ENCODE results near the gene GCC2.
"Not testable (repeated sequence)": the region's sequence is repeated elsewhere in the genome, so short reads cannot be mapped to it uniquely, and the experiment has no call there.

Gene GCC2

DNA sequence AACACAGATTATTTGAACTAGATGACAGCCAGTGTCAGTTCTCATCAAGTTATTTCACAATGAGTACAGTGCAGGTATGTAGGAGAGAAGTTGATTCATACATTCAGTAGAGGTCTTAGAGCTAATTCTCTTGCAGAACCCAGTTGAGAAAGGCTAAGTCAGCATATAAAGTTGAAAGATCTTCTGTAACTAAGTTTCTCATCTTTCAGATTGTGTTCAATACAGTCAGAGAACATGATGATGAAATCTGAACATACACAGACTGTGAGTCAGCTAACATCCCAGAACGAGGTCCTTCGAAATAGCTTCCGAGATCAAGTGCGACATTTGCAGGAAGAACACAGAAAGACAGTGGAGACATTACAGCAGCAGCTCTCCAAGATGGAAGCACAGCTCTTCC, 43.4 kb downstream of the GCC2 start:
- intact Hi-C loops (cut with DNase I) = no loop called here
- DNase-seq = no peak

DNA sequence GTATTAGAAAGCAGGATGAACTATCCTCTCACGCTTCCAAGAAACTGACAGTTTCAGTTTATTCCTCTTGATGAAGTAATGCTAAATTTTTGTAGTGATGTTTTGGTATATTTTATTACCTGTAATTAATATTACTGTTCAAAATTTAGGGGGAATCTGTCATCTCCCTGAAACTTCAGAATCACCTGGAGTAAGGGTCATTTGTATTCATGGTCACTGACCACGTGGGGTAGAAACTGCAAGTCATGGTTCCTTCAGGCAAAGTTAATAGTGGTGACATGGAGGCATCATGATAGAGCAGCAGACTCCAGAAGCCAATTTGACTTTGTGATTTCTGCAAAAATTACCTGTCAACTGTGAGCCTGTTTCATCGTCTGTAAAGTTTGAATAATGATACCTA, 47.2 kb downstream of the GCC2 start:
- DNase-seq; intact Hi-C loops (cut with DNase I): not testable (repeated sequence)

DNA sequence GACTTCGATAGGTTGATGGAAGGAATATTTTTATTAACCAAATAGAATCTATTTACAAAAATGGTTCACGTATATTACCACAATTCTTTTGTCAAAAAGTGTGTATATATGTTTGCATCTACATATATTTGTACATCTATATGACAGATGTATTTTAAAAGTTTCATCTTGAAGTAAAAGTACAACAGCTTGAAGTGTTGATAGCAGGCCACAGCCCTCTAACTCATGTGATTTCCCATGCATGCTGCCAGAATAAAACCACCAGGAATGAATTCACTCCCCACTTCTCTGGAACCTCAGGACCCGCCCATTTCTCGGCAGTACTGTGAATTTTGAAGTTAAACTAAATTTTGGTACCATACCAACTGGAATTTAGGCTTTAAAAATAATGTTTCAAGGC, 58.6 kb downstream of the GCC2 start:
- DNase-seq; intact Hi-C loops (cut with DNase I): not testable (repeated sequence)

DNA sequence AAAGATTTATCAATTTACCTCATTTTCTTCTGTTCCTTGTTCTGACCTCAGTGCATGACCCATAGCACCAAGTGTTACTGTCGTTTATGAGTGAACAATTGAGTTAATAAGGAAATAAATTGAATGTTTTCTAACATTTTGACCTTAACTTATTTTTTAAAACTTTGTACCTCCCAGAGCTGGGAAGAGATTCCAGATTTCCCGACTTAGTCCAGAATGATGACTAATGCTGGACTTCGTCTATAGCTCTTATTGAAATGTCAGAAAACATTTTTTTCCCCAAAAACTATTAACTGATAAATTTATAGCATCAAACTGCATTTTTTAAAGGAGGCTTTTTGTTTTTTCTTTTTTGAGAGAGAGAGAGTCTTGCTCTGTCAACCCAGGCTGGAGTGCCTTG, 63.4 kb downstream of the GCC2 start:
- DNase-seq; intact Hi-C loops (cut with DNase I): not testable (repeated sequence)

DNA sequence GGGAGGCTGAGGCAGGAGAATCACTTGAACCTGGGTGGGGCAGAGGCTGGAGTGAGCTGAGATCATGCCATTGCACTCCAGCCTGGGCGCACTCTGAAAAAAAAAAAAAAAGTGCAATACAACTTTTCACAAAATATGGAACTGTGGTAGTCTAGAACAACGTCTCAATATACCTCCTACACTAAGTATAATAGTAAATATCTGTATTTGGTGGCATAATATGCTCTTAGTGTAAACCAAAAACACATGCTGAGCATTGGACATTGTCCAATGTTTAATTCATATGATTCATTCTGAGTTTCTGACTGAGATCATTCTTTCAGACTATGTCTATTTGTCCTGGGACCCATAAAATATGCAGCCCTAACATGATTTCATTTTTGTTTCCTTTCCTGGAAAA, 65.5 kb downstream of the GCC2 start:
- intact Hi-C loops (cut with DNase I); DNase-seq: not testable (repeated sequence)

DNA sequence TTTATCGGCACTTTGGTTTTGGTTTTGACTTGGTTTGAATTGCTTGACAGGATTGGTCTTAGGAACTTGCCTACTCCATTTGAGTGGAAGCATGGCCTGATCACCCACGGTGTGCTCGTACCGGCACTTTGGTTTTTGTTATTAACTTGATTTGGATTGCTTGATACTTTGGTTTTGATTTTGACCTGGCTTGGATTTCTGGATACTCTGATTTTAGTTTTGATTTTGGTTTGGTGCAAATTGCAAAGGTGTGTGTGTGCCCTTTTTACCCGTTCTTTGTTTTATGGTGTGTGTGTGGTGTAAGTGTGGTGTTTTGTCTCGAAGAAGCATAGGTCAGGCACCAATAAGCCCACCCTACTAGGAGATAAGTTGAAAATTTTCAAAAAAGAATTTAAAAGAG, 75.7 kb downstream of the GCC2 start:
- intact Hi-C loops (cut with DNase I); DNase-seq: not testable (repeated sequence)

DNA sequence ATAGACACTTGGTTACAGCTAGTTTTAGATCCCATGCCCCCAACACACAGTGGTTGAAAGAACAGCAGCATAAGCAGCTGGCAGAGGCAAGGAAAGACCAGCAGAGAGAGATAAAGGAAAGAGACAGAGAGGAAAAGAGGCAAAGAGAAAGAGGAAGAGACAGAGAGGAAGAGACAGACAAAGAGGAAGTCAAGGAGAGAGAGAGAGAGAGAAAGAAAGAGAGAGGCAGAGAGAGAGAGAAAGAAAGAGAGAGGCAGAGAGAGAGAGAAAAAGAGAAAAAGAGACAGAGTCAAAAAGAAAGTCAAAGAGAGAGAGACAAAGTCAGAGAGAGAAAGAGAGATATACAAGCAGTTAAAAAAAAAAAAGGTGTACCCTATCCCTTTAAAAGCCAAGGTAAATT, 76.3 kb downstream of the GCC2 start:
- DNase-seq; intact Hi-C loops (cut with DNase I): not testable (repeated sequence)

DNA sequence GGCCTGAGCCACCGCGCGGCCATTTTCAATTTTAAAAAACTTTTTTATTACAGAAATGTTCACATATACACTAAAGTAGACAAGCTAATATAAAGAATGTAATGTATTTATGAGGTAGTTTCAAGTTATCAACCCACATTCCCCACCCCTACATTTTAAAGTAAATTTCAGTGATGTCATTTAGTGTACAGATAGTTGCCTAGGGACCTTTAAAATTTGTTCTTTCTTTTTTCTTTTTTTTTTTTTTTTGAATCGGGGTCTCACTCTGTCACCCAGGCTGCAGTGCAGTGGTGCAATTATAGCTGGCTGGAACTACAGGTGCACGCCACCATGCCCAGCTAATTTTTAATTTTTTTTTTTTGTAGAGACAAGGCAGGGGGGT, 82.7 kb downstream of the GCC2 start:
- intact Hi-C loops (cut with DNase I) = loop anchor here (10.0 kb wide), 1 partner anchor 87 kb away; the partner anchor contains the start of gene GCC2

DNA sequence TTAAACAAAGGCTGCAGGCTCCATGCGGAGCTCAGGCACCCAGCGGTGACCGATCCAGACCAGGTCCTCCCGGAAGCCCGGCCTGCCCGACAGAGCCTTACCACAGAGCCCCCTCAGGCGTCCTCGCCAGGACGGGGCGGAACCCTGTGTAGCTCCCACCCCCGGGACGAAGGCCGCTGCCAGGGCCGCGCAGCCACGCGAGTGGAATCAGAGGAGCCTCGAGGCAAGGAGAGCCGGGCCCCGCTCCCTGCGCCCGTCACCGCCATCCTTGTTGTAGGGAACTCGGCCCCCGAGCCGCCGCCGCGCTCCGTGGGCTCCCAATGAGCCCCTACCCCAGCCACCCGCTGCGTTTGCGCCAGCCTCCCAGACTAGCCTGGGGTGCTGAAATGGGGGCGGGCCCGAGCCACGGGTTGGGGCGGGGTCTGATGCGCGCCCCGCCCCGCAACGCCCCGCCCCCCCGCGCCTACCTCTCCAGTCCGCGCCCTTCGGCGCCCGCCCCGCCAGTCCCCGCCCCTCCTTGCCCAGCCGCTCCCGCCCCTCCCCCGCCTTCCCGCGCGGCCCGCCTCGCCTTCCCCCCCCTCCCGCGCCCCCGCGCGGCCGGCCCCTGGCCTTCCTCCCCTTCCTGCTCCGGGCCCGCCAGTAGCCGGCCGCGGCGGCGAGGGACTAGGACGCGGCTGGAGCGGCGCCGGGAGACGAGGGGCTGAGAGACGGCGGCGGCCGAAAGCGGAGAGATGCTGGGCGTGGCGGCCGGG, 85.0 kb downstream of the GCC2 start, which contains the start of gene LIMS1:
TSS of gene LIMS1 (plus strand) at position 639 of the 752 bp plus-strand sequence. CDS start at position 732, 93 bp downstream.
- DNase-seq = peak; percentile 73 to 96 (median 86)
- intact Hi-C loops (cut with DNase I) = loop anchor here (10.0 kb wide), 1 partner anchor 89 kb away; the partner anchor contains the start of gene GCC2

More for the DNA sequence above, 82.7 kb downstream of the GCC2 start:
- DNase-seq = no peak

DNA sequence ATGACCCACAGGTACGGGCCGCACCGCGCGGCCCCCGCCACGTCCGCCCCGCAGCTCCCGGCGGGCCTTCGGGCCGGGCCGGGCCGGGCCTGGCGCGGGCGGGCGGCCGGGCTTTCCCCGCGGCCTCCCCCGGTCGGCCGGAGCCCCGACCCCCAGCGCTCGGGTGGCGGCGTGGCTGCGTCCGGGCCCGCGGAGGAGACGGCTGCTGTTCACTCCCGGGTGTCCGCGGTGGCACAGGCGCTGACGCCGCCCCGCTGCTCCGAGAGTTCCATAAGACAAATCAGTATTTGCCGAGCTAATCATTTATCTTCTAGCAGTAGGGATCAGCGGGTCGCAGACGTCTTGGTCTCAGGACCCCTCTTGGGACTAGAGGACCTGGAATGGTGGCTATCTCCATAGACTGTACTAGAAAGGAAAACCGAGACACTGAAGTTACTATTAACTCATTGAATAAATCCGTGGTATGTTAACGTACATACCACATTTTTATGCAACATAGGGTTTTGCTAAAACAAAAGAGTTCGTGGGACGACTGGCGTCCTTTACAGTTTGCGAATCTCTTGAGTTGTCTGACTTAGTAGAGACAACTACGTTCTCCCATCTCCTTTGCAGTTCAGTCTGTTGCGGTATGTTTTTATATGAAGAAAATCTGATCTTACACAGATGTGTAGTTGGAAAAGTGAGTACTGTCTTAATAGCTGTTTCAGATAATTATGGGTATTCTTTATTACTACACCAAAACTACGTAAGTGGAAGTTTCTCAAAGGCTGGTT, 85.8 kb downstream of the GCC2 start:
- peak in 9 of 10 donors; percentile 10 to 90 (median 31) for DNase-seq
- intact Hi-C loops (cut with DNase I) = loop anchor here (5.0 to 10.0 kb wide), 2 partner anchors 43 to 90 kb away; partner anchors contain the start of gene GCC2

DNA sequence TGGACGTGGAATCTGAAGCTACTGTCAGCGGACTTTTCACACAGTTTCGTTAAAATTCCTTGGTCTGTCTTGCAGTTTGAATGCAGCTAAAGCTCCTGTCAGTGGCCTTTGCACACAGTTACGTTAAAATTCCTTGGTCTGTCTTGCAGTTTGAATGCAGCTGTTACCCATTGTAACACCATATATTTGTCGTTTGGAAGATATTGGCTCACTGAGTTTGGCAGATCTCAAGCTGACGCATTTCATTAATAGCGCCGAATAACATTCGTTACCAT, 86.3 kb downstream of the GCC2 start:
- no peak for DNase-seq
- intact Hi-C loops (cut with DNase I) = loop anchor here (5.0 to 10.0 kb wide), 2 partner anchors 42 to 90 kb away; partner anchors contain the start of gene GCC2

DNA sequence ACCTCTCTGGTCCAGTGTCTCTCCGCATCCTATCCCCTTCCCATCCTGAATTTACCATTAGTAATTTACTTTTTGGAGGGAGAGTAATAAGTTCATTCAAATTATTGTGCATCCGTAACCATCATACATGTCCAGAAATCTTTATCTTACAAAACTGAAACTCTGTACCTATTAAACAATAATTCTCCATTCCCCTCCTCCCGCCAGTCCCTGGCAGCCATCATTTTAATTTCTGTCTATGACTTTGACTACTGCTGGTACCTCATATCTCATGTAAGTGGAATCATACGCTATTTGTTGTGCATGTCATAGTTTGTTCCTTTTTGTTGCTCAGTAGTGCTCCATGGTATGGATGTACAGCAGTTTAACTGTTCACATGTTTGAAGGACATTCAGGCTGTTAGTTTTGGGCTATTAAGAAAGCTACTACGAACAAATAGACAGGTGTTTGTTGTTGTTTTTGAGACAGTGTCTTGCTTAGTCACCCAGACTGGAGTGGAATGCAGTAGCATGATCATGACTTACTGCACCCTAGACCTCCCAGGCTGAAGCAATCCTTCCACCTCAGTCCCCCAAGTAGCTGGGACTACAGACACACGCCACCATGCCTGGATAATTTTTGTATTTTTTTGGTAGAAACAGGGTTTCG, 87.3 kb downstream of the GCC2 start:
- intact Hi-C loops (cut with DNase I) = loop anchor here (5.0 to 10.0 kb wide), 2 partner anchors 41 to 91 kb away; partner anchors contain the start of gene GCC2
- no peak for DNase-seq

DNA sequence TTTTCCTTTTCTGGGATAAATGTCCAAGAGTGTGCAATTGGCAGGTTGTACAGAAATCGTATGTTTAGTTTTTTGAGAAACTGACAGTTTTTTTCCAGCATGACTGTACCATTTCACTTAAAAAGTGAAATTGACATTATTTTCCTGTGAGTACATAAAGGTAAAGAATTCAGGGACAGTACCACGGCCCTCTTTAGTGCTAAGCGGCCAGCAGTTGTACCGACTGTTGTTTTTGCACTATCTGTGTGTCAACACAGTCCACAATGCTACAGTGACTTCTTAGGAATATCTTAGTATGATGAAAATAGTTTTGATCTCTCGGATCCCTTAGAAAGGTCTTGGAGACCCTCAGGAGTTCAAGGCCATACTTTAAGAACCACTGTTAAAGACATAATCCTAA, 87.9 kb downstream of the GCC2 start:
- no peak for DNase-seq
- intact Hi-C loops (cut with DNase I) = loop anchor here (5.0 to 10.0 kb wide), 2 partner anchors 40 to 92 kb away; partner anchors contain the start of gene GCC2

DNA sequence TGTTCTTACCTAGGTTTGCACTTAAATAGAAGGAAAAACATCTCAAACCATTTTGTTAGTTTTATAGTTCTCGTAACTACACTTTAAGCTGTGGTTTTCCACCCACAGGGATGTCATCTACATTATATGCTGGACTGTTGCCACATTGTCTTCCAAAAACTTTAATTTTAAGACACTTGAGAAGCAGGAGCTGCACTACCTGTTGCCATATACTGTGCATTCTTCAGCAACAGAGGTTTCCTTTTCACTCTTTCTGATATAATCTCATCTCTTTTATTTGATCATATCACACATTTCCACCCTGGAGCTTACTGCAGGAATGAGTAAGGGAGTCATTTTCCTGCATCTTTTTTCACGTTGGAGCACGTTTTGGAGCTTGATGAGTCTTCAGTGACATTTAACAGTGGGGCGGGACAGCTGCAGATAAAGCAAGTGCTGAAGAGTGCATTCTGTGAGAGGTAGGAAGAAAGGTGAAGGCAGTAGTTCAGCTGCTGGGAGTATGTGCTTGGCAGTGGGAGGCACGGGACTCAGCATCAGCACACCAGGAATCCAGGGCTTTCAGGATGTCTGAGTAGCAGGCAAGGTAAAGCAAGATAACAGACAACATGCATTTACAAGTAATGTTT, 89.1 kb downstream of the GCC2 start:
- DNase-seq = no peak
- intact Hi-C loops (cut with DNase I) = loop anchor here (5.0 to 10.0 kb wide), 2 partner anchors 39 to 93 kb away; partner anchors contain the start of gene GCC2

DNA sequence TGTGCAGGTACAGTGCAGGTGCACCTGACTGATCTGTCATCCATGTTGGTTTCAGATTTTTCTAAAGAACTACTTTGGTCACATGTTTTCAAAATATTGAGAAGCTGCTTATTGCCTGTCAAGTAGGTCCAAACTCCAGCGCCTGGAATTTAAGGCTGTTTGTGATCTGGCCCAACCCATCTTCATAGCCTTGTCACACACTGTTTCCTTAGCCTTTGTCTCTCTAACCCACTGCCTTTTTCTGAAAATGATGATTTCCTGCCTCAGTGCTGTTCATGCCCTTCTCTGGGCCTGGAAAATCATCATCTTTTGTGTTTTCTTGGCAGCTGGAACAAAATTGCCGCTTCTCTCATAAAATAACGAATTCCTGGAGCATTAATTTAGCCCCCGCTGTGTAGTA, 92.4 kb downstream of the GCC2 start:
- intact Hi-C loops (cut with DNase I) = no loop called here
- DNase-seq = no peak

DNA sequence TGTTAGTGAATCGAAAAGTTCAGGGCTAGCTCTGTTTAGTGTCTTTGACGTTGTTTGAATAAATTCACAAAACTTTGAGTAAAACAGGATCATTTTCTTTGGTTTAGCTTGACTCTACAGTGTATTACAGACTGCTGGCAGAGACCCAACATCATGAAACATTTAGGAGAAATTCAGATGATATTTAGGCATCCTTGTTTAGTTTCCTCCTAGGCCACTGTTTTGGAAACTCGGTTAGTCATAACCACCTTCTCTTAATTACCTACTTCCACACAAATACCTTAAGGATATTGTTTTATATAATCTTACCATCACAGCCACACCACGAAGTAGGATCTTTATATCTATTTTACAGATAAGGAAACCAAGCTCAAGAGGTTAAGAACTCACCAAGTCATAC, 93.1 kb downstream of the GCC2 start:
- intact Hi-C loops (cut with DNase I) = no loop called here
- DNase-seq = no peak

DNA sequence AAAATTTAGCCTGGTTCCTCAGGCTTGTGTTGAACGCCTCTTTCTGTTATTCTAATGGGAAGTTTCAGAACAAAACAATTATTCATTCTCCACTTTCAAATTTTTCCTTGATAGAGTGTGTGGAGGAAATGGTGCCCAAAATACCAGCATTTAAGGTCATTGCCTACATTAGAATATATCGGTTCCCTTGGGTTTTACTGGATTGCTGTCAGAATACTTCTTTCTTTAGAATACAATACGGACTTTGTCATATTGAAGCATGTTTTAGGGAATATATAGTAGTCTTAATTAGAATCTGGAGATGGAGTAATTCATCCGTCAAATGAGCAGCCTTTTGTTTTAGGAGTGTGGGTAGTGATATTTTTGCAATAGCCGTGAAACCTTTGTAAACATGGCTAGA, 98.6 kb downstream of the GCC2 start:
- no peak for DNase-seq
- intact Hi-C loops (cut with DNase I) = no loop called here

DNA sequence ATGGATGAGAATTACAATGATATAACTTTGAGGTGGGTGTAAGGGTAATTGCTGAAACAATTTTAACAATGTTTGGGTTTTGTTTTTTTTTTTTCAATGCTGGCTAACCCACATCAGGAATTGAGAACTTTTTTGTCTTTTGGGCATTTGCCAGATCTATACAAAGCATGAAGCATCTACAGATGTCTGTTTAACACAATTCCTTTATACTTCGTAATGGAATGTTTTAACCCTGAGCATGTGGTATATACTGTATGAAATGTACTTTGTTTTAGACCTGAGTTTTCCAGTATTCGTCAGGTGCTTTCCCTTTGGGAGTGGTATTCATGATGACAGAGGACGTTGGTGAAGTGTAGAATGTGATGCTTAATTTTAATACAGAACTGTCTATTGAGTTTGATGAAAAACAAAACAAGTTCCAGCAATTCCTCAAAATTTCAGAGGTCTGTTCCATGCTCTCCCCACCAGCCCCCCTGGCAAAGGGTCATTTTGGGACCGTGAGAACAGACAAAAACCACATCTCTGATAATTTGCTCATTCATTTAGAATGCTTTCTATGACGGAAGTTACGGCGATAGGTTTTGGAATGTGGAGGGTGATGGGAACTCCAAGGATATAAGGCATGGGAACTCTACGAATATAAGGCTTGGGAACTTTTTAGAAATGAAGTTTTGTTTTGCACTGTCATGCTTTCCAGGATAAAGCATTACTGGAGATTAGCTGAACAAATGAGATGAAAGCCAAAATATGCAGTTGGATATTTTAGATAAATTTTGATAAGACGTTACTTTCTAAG, 99.4 kb downstream of the GCC2 start:
- no peak for DNase-seq
- intact Hi-C loops (cut with DNase I) = no loop called here

DNA sequence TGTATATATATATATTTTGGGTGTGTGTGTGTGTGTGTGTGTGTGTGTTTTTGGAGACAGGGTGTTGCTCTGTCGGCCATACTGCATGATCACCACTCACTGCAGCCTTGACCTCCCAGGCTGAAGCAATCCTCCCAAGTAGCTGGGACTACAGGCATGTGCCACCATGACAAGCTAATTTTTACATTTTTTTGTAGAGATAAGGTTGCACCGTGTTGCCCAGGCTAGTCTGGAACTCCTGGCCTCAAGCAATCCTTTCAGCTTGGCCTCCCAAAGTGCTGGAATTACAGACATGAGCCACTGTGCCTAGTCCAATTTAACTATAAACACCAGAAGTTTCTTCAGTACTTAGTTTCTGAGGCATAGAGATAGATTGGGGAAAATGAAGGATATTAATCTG, 103.6 kb downstream of the GCC2 start:
- DNase-seq = no peak
- intact Hi-C loops (cut with DNase I) = no loop called here
